Lower leg skin (tissue), 3 donors: ENCODE measurements around the gene MEX3C.

Source experiments
- POLR2A ChIP-seq, 2 donors: fragments of 450-650 bp; IDR thresholded peaks; one replicate each; pipeline ENCODE4 v1.6.1; 2016 to 2017; ENCODE audit warnings: antibody characterized with exemption in 2 of 2, mild to moderate bottlenecking in 1 of 2, moderate library complexity in 1 of 2
- TF ChIP-seq, protein P1 (sequence below), 3 donors: fragments of 450-650 bp; IDR thresholded peaks; one replicate each; pipeline ENCODE4 v1.5.1; 2016; ENCODE audit warnings: antibody characterized with exemption in 3 of 3, mild to moderate bottlenecking in 3 of 3, moderate library complexity in 2 of 3

DNA sequence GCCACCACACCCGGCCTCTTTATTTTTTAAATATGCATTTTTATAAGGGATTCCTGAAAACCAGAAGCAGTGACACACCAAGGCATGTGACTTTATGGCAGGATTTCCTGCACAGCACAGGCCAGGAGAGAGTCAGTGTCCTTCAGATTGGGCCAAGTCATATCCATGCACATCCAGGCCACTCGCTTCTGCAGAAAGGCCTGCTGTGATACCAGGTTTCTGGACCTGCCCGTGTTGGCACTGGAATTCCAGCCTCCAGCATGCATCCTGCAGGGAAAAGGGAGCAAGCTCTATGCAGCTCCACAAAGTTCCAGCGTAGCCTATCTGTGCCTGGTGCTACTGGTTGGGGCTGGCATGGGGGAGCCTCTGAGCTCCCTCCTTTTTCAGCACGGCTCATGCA lies 36.8 kb downstream of the MEX3C start:
- TF ChIP-seq, protein P1, sequence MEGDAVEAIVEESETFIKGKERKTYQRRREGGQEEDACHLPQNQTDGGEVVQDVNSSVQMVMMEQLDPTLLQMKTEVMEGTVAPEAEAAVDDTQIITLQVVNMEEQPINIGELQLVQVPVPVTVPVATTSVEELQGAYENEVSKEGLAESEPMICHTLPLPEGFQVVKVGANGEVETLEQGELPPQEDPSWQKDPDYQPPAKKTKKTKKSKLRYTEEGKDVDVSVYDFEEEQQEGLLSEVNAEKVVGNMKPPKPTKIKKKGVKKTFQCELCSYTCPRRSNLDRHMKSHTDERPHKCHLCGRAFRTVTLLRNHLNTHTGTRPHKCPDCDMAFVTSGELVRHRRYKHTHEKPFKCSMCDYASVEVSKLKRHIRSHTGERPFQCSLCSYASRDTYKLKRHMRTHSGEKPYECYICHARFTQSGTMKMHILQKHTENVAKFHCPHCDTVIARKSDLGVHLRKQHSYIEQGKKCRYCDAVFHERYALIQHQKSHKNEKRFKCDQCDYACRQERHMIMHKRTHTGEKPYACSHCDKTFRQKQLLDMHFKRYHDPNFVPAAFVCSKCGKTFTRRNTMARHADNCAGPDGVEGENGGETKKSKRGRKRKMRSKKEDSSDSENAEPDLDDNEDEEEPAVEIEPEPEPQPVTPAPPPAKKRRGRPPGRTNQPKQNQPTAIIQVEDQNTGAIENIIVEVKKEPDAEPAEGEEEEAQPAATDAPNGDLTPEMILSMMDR (IDR thresholded peaks at IDR 0.05) = no peak
- no peak for TF ChIP-seq POLR2A (IDR thresholded peaks at IDR 0.05)
